Activated T-cell treated with anti-CD3 and anti-CD28 coated beads, Interleukin-2, amount 50 U/mL, for 4 hours (primary cell): ENCODE measurements around the gene LRRC10. TPM values are rescaled to one million over a fixed set of nuclear protein-coding genes. Genes with fewer than 3 reads are reported as not detected.

Experiments
- ATAC-seq, 2 donors: fragments of 200-7000 bp; cut with Tn5 transposase; one replicate each; pipeline ENCODE4 v1.10.0; 2021
- DNase-seq: peaks from one replicate; pipeline ENCODE4 v3.0.0-alpha.2; 2020
- H3K27me3 Mint-ChIP-seq: one replicate; pipeline ENCODE4 v1.8.0; 2021; ENCODE audit warnings: low read depth, mixed read lengths
- H3K36me3 Mint-ChIP-seq: one replicate; pipeline ENCODE4 v1.8.0; 2022; ENCODE audit warnings: mixed read lengths; ENCODE audit not compliant: insufficient read depth
- H3K4me1 Mint-ChIP-seq: one replicate; pipeline ENCODE4 v1.8.0; 2021; ENCODE audit warnings: low read depth, mixed read lengths
- H3K4me3 Mint-ChIP-seq: one replicate; pipeline ENCODE4 v1.8.0; 2021; ENCODE audit warnings: mild to moderate bottlenecking, moderate library complexity, mixed read lengths
- H3K9me3 Mint-ChIP-seq: one replicate; pipeline ENCODE4 v1.8.0; 2021; ENCODE audit warnings: mixed read lengths
- total RNA-seq, 3 donors: library from RNA; stranded (reverse); gene quantifications; one replicate each; pipeline ENCODE4 v1.2.1, GENCODE V29; 2021

LRRC10 gene
- total RNA-seq, 3 donors from 2014 or later = not detected

DNA sequence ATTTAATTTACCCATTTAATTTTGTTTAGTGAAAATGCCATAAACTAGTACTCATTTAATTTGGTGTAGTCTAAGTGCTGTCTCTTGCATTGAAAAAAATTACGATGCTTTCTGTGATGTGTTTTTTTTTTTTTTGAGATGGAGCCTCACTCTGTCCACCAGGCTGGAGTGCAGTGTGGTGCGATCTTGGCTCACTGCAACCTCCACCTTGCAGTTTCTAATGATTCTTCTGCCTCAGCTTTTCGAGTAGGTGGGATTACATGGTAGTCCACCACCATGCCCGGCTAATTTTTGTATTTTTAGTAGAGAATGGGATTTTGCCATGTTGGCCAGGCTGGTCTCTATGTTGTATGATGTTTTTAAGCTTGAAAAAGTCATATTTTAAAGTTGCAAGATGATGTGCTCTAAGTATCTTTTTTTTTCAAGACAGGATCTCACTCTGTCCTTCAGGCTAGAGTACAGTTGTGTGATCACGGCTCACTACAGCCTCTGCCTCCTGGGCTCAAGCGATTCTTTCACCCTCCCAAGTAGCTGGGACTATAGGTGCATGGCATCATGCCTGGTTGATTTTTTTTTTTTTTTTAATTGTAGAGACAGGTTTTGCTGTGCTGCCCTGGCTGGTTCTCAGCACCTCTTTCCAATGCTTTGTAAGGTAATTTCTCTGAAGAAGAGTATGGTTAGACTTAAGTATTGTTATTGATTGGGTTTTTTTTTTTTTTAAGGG is 8.6 kb downstream of the LRRC10 start:
- DNase-seq = no peak
- Mint-ChIP-seq H3K4me1 (no peaks in the 10 kb centered on the region), H3K36me3 (peaks cover 44% of the 10 kb centered on the region), H3K4me3 (no peak overlapping the region), H3K27me3 (no peaks in the 10 kb centered on the region), H3K9me3 (no peaks in the 10 kb centered on the region)
- ATAC-seq = no peak

DNA sequence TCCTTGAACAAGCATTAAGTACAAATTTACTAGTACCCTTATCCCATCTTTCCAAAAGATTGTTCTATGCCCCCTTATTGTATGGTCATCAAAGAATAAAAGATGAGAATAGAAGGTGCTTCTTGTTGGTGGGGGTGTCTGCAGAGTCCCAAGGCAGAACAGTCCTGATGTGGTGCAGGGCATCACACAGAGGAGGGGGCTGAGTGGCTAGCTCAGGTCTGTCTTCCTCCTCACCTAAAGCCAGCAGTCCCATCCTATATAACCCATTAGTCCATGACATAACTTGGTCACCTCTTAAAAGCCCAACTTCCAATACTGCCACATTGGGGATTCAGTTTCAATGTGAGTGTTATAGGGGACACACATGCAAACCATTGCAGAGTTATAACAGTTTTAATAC is 9.9 kb downstream of the LRRC10 start:
- Mint-ChIP-seq H3K4me3 (no peak overlapping the region), H3K4me1 (peaks cover 2% of the 10 kb centered on the region), H3K9me3 (no peaks in the 10 kb centered on the region), H3K27me3 (no peaks in the 10 kb centered on the region), H3K36me3 (peaks cover 54% of the 10 kb centered on the region)
- ATAC-seq (peak in 1 of 2 donors; percentile 24), DNase-seq (no peak)

DNA sequence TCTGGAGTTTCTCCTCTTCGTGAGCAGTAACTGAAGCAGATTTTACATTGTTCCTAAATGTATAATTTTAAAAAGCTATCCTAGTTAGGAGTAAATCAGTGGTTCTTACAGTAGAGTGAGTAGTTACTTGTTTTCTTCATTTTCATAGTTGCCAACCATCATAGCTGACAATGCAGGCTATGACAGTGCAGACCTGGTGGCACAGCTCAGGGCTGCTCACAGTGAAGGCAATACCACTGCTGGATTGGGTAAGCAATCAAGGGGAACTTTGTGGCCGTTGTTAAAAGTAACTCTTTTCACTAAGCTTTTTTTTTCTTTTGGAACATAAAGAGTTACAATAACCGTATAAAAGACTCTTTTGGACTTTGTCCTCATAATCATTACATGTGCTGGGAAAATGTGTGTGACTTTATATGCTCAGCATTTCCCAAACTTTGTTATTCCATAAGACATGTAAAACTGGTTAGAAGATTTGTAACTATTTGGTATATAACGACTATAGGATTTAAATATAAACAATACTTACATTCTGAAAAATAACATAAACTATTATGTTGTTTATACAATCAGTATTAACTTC is 12.4 kb downstream of the LRRC10 start:
- Mint-ChIP-seq H3K4me3 (no peak overlapping the region), H3K9me3 (no peaks in the 10 kb centered on the region), H3K4me1 (peaks cover 3% of the 10 kb centered on the region), H3K27me3 (no peaks in the 10 kb centered on the region), H3K36me3 (peaks cover 61% of the 10 kb centered on the region)
- ATAC-seq (no peak), DNase-seq (no peak)

DNA sequence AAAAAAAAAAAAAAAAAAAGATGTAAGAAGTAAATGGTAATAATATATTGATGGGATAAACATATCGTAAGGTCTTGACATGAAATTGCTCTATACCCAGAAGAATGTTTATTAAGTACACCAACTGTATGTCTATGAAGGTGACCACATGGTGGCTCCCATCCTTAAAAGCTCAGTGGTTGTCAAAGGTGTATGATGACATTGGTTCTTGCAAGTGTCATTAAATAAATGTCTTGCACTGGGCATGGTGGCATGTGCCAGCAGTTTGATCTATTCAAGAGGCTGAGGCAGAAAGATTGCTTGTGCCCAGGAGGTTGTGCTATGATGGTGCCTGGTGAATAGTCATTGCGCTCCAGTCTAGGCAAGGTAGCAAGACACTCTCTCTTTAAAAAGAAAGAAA is 15.0 kb downstream of the LRRC10 start:
- ATAC-seq (no peak), DNase-seq (no peak)
- Mint-ChIP-seq H3K36me3 (peaks cover 59% of the 10 kb centered on the region), H3K4me1 (peaks cover 7% of the 10 kb centered on the region), H3K4me3 (no peak overlapping the region), H3K27me3 (no peaks in the 10 kb centered on the region), H3K9me3 (no peaks in the 10 kb centered on the region)

DNA sequence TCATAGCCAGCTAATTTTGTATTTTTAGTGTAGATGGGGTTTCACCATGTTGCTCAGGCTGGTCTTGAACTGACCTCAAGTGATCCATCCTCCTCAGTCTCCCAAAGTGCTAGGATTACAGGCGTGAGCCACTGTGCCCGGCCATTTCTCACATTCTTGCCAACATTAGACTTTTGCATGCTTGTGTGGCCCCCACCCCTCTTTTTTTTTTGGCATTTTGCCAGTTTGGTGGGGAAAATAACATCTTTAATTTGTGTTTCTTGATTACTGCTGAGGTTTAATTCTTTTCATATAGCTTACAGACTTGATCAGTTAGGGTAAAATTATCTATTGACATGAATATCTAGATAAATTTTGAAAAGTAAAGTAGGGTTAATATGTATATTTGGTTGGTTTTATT is 21.6 kb downstream of the LRRC10 start:
- H3K36me3 Mint-ChIP-seq = peaks cover 50% of the 10 kb centered on the region
- H3K27me3 Mint-ChIP-seq = no peaks in the 10 kb centered on the region
- DNase-seq (no peak), ATAC-seq (no peak)
- H3K4me3 Mint-ChIP-seq = no peak overlapping the region
- peaks cover 19% of the 10 kb centered on the region for H3K4me1 Mint-ChIP-seq
- no peaks in the 10 kb centered on the region for H3K9me3 Mint-ChIP-seq

DNA sequence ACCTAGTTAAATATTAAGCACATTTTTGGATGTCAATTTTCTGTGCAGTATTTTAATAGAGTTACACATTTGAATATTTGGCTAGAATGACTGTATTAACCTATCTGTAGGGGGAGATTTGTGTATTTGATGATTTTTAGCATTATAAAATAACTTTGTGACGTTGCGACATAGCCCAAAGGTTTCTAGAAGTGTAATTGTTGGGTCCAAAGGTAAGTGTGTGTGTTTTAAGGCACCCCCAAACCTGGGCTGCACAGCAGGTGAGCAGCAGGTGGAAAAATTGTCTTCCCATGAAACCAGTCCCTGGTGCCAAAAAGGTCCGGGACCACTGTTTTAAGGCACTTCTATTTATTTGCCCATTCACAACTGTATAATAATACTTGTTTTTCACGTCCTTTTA is 22.2 kb downstream of the LRRC10 start:
- no peaks in the 10 kb centered on the region for H3K27me3 Mint-ChIP-seq
- ATAC-seq (no peak), DNase-seq (no peak)
- peaks cover 18% of the 10 kb centered on the region for H3K4me1 Mint-ChIP-seq
- H3K9me3 Mint-ChIP-seq = no peaks in the 10 kb centered on the region
- no peak overlapping the region for H3K4me3 Mint-ChIP-seq
- peaks cover 46% of the 10 kb centered on the region for H3K36me3 Mint-ChIP-seq

DNA sequence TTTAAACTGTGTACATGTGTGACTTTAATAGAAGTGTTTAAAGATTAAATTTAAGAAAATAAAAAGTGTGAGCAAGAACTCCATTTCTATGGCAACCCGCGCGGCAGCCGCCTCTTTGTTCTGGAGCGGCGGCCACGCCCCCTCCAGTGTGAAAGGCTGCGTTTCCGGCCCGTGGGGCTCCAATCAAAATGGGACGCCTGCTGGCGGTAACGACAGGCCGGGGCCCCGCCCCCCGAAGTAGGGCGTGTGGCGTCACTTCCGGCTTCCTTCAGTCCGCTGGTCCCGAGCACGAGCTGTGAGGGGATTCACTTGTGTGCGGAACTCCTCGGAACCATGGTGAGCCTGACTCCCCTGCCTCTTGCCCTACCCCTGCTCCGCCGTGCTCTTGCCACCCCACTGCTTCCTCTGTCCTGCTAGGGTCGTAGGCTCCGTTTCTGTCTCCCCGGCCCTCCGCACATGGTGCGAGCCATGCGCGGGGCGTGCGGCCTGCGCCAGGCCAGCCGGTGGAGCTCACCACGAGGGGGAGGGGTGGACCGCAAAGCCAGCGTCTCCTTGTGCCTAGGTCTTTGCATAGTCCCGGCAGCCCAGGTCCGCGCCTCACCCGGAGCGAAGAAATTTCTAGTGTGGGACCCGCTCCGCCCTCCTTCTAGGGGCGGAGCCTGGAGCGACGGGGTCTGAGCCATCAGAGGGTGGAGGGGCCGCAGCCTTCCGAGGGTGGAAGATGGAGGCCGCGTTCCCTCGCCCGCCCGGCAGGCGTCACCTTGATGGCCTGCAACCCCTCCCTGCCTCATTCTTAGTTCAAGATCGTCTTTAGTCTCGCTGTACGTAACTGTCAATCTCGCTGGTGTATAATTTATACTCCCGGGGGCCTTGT is 25.3 kb downstream of the LRRC10 start, which contains the start of gene CCT2:
Gene CCT2, plus strand, starts transcription at position 271 of the 874 bp plus-strand sequence. Its CDS starts 63 bp downstream, at position 334.
- Mint-ChIP-seq H3K36me3 (peaks cover 26% of the 10 kb centered on the region), H3K4me1 (peaks cover 14% of the 10 kb centered on the region), H3K4me3 (peak within 1 kb of the TSS; percentile 96), H3K27me3 (no peaks in the 10 kb centered on the region), H3K9me3 (no peaks in the 10 kb centered on the region)
- peak; percentile 94 to 95 for ATAC-seq
- DNase-seq = peak; percentile 97

DNA sequence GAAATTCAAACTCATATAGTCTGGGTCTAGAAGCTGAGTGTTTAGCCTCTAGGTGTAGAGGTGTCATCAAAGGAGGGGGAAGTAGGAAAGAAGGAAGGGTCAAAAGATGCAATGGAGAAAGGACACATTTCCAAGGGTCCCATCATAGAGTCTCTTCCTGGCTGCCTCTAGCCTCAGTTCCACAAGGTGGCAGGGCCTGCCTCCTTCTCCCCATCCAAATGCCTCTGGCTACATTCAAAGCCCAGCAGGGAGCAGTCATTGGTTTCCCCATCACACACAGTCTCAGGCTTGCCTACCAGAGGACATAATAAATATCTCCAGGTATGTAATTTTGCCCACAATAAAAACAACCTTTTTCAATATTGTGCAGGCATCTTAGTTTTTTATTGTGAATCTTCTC is 27.5 kb downstream of the LRRC10 start:
- peaks cover 8% of the 10 kb centered on the region for H3K4me1 Mint-ChIP-seq
- H3K27me3 Mint-ChIP-seq = no peaks in the 10 kb centered on the region
- no peaks in the 10 kb centered on the region for H3K9me3 Mint-ChIP-seq
- ATAC-seq (no peak), DNase-seq (no peak)
- no peak overlapping the region for H3K4me3 Mint-ChIP-seq
- H3K36me3 Mint-ChIP-seq = peaks cover 9% of the 10 kb centered on the region

DNA sequence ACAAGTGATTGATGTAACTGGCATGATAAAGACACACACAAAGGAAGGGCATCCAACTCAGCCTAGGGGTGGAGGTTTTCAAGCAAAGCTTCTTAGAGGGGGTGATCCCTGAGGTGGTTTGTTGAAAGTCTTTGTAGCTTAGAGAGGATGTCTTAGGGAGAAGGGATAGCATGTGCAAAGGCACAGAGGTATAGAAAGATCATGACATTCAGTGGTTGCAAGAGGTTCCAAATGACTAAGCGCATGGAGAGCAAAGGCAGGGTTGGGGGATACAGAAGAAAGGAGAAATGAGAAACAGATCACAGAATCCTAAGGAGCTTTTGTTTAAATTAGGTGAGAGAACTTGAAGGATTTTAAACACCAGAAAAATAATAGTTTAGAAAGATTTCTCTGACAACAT is 30.6 kb downstream of the LRRC10 start:
- no peaks in the 10 kb centered on the region for H3K9me3 Mint-ChIP-seq
- DNase-seq = no peak
- H3K36me3 Mint-ChIP-seq = no peaks in the 10 kb centered on the region
- H3K4me3 Mint-ChIP-seq = no peak overlapping the region
- ATAC-seq = no peak
- H3K4me1 Mint-ChIP-seq = peaks cover 5% of the 10 kb centered on the region
- H3K27me3 Mint-ChIP-seq = no peaks in the 10 kb centered on the region

DNA sequence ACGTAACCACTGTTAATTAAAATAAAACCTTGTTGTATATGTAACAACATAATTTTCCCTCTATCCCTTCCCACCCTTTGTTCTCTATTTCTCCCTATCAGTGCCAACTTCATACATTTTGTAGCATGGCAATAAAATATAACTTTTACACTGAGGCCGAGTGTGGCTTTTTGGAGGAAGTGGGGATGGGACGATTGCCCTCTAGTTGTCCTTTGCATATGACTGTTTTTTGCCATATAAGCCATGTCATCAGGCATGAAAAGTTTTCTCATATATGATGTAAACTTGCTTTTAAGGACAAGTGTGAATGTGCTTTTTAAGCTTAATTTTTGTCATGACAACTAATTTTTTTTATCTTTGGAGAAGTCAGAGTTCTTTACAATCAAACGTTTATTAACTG is 31.7 kb downstream of the LRRC10 start:
- Mint-ChIP-seq H3K9me3 (no peaks in the 10 kb centered on the region), H3K27me3 (no peaks in the 10 kb centered on the region), H3K36me3 (peaks cover 6% of the 10 kb centered on the region), H3K4me3 (no peak overlapping the region), H3K4me1 (peaks cover 3% of the 10 kb centered on the region)
- no peak for DNase-seq
- ATAC-seq = no peak

DNA sequence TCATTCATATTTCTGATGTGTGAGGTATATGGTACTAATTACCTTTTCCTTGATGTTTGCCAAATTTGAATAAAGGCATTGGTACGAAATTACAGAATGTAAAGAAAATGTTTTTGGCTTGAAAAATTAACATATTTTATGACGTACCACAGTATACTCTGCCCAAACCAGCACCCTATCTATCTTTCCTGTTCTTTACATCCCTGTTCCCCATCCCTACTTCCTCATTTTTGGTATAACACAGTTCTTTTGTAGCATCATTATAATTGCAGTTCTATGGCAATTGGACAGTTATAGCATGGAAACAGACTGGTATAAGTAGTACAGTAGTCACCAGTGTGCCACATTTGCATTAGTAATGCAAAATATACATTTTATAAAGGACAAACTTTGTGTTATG is 32.4 kb downstream of the LRRC10 start:
- ATAC-seq = no peak
- Mint-ChIP-seq H3K27me3 (no peaks in the 10 kb centered on the region), H3K4me1 (peaks cover 3% of the 10 kb centered on the region), H3K4me3 (no peak overlapping the region), H3K36me3 (peaks cover 9% of the 10 kb centered on the region), H3K9me3 (no peaks in the 10 kb centered on the region)
- DNase-seq = no peak

DNA sequence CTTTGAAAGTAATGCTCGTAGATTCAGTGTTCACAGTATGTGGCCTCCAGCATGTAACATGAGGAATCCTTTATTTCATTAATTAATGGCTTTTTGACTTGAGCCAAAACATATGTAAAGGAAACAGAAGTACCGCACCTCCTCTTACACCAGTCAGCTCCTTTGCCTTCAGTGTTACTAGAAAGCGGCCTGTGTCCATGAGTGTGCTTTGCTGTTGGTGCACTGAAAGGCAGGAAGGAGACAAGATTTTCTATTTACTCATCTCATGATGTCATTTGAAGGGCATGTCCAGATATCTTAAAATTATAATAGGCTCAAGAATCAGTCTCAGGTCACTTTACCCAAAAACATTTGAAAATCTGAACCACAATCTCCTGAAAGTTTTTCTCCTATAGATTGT is 35.4 kb downstream of the LRRC10 start:
- Mint-ChIP-seq H3K36me3 (peaks cover 20% of the 10 kb centered on the region), H3K27me3 (no peaks in the 10 kb centered on the region), H3K4me3 (no peak overlapping the region), H3K9me3 (no peaks in the 10 kb centered on the region), H3K4me1 (peaks cover 3% of the 10 kb centered on the region)
- DNase-seq (no peak), ATAC-seq (no peak)

DNA sequence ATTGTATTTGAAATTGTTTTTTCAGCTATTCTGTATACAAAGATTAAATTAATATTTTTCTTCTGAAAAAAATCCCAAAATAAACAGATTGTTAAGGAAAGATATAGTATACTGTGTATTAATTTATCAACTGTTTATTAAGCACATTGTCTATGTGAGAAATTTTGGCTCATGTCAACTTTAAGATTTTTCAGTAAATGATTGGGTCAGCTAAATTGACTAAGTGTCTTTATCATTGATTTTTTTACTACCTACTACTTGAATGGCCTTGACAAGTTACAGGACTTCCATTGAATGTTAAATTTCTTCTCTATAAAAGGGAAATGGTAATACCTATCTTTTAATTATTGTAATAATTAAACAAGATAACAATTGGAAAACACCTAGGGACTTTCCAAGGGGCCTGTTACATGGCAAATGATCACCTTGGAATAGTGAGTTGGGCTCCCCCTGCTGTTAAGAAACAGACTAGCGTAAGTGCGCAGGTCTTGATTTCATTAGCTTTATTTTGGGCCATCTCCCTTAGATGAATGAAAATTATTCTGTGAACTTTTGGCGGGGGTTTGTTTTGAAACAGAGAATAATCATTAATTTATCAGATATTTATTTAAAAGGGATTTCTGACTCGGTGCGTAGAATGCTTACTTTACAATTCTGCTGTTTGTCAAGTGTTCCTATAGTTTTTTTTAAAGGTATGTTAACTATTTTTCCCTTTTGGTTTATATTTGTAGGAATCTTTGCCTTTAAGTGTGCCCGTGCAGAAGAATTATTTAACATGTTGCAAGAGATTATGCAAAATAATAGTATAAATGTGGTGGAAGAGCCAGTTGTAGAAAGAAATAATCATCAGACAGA is 39.9 kb downstream of the LRRC10 start:
- peaks cover 4% of the 10 kb centered on the region for H3K4me1 Mint-ChIP-seq
- DNase-seq (peak; percentile 52), ATAC-seq (peak; percentile 69 to 85)
- H3K36me3 Mint-ChIP-seq = peaks cover 31% of the 10 kb centered on the region
- no peaks in the 10 kb centered on the region for H3K9me3 Mint-ChIP-seq
- H3K4me3 Mint-ChIP-seq = no peak overlapping the region
- no peaks in the 10 kb centered on the region for H3K27me3 Mint-ChIP-seq

DNA sequence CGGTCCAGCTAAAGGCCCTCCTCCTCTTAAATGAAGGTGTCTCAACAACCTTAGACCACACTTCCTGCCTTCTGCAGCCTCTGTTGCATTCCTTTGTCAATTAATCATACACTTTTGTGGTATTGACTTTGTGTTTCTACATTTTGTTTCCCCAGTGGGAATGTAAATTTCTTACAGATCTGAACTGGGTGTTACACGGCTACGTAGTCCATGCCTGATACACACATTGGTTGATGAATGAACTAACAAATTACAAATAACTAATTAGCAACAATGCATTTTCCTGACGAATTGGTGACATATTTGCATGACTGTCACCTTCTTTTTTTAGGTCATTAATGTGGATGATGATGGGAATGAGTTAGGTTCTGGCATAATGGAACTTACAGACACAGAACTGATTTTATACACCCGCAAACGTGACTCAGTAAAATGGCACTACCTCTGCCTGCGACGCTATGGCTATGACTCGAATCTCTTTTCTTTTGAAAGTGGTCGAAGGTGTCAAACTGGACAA is 40.6 kb downstream of the LRRC10 start:
- no peak for ATAC-seq
- H3K36me3 Mint-ChIP-seq = peaks cover 31% of the 10 kb centered on the region
- peaks cover 4% of the 10 kb centered on the region for H3K4me1 Mint-ChIP-seq
- no peak overlapping the region for H3K4me3 Mint-ChIP-seq
- no peaks in the 10 kb centered on the region for H3K27me3 Mint-ChIP-seq
- no peaks in the 10 kb centered on the region for H3K9me3 Mint-ChIP-seq
- no peak for DNase-seq
